HepG2 (cell line): ENCODE data around the gene S100A11. TPM values are rescaled to one million over a fixed set of nuclear protein-coding genes. Genes with fewer than 3 reads are reported as not detected.

Experiments used
- ATAC-seq: fragments of 200-7000 bp; cut with Tn5 transposase; 3 replicates; pipeline ENCODE4 v1.9.1; 2020; ENCODE audit warnings: mild to moderate bottlenecking, moderate library complexity
- BruUV-seq: library from RNA; stranded (reverse); fragments of 400-500 nt; replicated peaks from 2 replicates; lab custom pipeline; 2021; lab: Mats Ljungman, UMichigan
- CTCF ChIA-PET: fragments of 300-600 bp; formaldehyde crosslinking; extraction: SDS; loops from one replicate; lab custom pipeline; 2021; ENCODE audit warnings: low total read pairs, inconsistent platforms, low intra/inter-chr PET ratio; lab: Yijun Ruan, JAX
- POLR2A ChIA-PET: fragments of 350-600 bp; sonication (Branson Sonifier 250); formaldehyde crosslinking; loops from one replicate; lab custom pipeline; 2020; ENCODE audit warnings: antibody characterized with exemption, inconsistent platforms; lab: Yijun Ruan, JAX
- DNase-seq: peaks from one replicate; pipeline ENCODE4 v3.0.0-alpha.2; 2015; ENCODE audit warnings: low spot score
- FAIRE-seq: peaks from 3 replicates; lab custom pipeline; 2011; peaks lifted over from hg19 to GRCh38; lab: Jason Lieb, UNC
- H2AFZ ChIP-seq: one replicate; pipeline ENCODE4 v1.6.1; 2011; ENCODE audit warnings: low read length, inconsistent platforms
- H3K27ac ChIP-seq: fragments of 300-600 bp; 3 replicates; pipeline ENCODE4 v1.8.0; 2011; ENCODE audit warnings: mixed run types, mild to moderate bottlenecking, mixed read lengths, low read length, inconsistent platforms; ENCODE audit not compliant: insufficient read depth; ENCODE audit errors: extremely low read length
- H3K27me3 ChIP-seq, 2 experiments: fragments of 200-600 bp in 1 of 2; 2 replicates in 1 of 2; 3 replicates in 1 of 2; pipeline versions ENCODE4 v1.6.0 to v1.8.0; 2011; ENCODE audit warnings: low read length in 2 of 2, mild to moderate bottlenecking in 2 of 2, moderate library complexity in 2 of 2, inconsistent platforms in 1 of 2; ENCODE audit not compliant: insufficient read depth in 2 of 2, control insufficient read depth in 1 of 2
- H3K36me3 ChIP-seq, 2 experiments: fragments of 200-600 bp in 1 of 2; replicated peaks in 1 of 2; 2 replicates in 1 of 2; 3 replicates in 1 of 2; pipeline versions ENCODE4 v1.5.1 to v1.8.0; 2011; ENCODE audit warnings: low read length in 2 of 2, inconsistent platforms in 1 of 2; ENCODE audit not compliant: insufficient read depth in 2 of 2, control insufficient read depth in 1 of 2
- H3K4me1 ChIP-seq: 2 replicates; pipeline ENCODE4 v1.5.1; 2012; ENCODE audit warnings: low read length, inconsistent platforms; ENCODE audit not compliant: insufficient read depth
- H3K4me2 ChIP-seq: 2 replicates; pipeline ENCODE4 v1.6.0; 2011; ENCODE audit warnings: low read depth, low read length, inconsistent platforms
- H3K4me3 ChIP-seq, 3 experiments: fragments of 200-600 bp in 1 of 3; sonication (generic), shearing (Covaris generic) in 1 of 3; replicated peaks in 1 of 3; 2 replicates each; pipeline ENCODE4 v1.5.1; 2011 to 2016; ENCODE audit warnings: low read length in 3 of 3, inconsistent platforms in 2 of 3, low read depth in 2 of 3, mild to moderate bottlenecking in 2 of 3, control low read depth in 1 of 3, mixed read lengths in 1 of 3; ENCODE audit not compliant: insufficient read depth in 1 of 3
- H3K79me2 ChIP-seq: one replicate; pipeline ENCODE4 v1.6.1; 2011; ENCODE audit warnings: low read length, inconsistent platforms; ENCODE audit not compliant: insufficient read depth
- H3K9ac ChIP-seq: 2 replicates; pipeline ENCODE4 v1.6.0; 2011; ENCODE audit warnings: mild to moderate bottlenecking, low read depth, low read length, inconsistent platforms; ENCODE audit not compliant: insufficient read depth
- H3K9me3 ChIP-seq: 2 replicates; pipeline ENCODE4 v1.5.1; 2012; ENCODE audit warnings: mild to moderate bottlenecking, low read length
- H4K20me1 ChIP-seq: 2 replicates; pipeline ENCODE4 v1.6.0; 2011; ENCODE audit warnings: inconsistent platforms, mild to moderate bottlenecking, low read length, moderate library complexity; ENCODE audit not compliant: insufficient read depth
- AHDC1 ChIP-seq: sonication (generic); formaldehyde crosslinking; IDR thresholded peaks from 2 replicates; pipeline ENCODE4 v1.5.1; 2020; ENCODE audit warnings: mild to moderate bottlenecking, missing genetic modification reagents, borderline replicate concordance
- BCL3 ChIP-seq: sonication (generic); formaldehyde crosslinking; IDR thresholded peaks from 2 replicates; pipeline ENCODE4 v1.5.1; 2020; ENCODE audit warnings: mild to moderate bottlenecking, missing genetic modification reagents, moderate library complexity
- FOXO1 ChIP-seq: sonication (generic); formaldehyde crosslinking; IDR thresholded peaks from 2 replicates; pipeline ENCODE4 v1.4.0; 2020; ENCODE audit warnings: missing genetic modification reagents
- ONECUT2 ChIP-seq: sonication (generic); formaldehyde crosslinking; IDR thresholded peaks from 2 replicates; pipeline ENCODE4 v1.4.0; 2020; ENCODE audit warnings: missing genetic modification reagents
- SKIL ChIP-seq: sonication (generic); formaldehyde crosslinking; IDR thresholded peaks from 2 replicates; pipeline ENCODE4 v1.8.0; 2022; ENCODE audit warnings: missing genetic modification reagents, mild to moderate bottlenecking, moderate library complexity, borderline replicate concordance
- TCF12 ChIP-seq, 2 experiments: fragments of 450-650 bp in 1 of 2; sonication (generic) in 1 of 2; formaldehyde crosslinking in 1 of 2; IDR thresholded peaks; 2 replicates each; pipeline versions ENCODE4 v1.6.1 to v1.8.0; 2017 to 2022; ENCODE audit warnings: antibody characterized with exemption in 1 of 2, mild to moderate bottlenecking in 1 of 2, missing genetic modification reagents in 1 of 2, moderate library complexity in 1 of 2
- ZFY ChIP-seq: sonication (generic); formaldehyde crosslinking; IDR thresholded peaks from 2 replicates; pipeline ENCODE4 v1.4.0; 2020; ENCODE audit warnings: missing genetic modification reagents
- ZHX1 ChIP-seq: sonication (generic); formaldehyde crosslinking; IDR thresholded peaks from 2 replicates; pipeline ENCODE4 v1.8.1; 2022; ENCODE audit warnings: low read depth, mild to moderate bottlenecking, missing genetic modification reagents
- ZNF652 ChIP-seq: IDR thresholded peaks from 2 replicates; pipeline ENCODE4 v1.6.1; 2016; ENCODE audit warnings: low read depth, borderline replicate concordance
- ZNF720 ChIP-seq: sonication (generic); formaldehyde crosslinking; IDR thresholded peaks from 2 replicates; pipeline ENCODE4 v1.4.0; 2020; ENCODE audit warnings: missing genetic modification reagents
- WGBS: methylation state at CpG from one replicate; pipeline ENCODE4 v1.1.6; 2017; ENCODE audit warnings: low lambda C conversion rate; 5-methylcytosine and 5-hydroxymethylcytosine counted together
- in situ Hi-C: cut with HindIII; loops from 2 replicates; pipeline ENCODE4 v1.10.0; 2017; ENCODE audit warnings: low pct_unique_long_range_greater_than_20kb; ENCODE audit not compliant: extremely low pct_ligation_motif_present
- intact Hi-C: fragments of 100-400 bp; cut with micrococcal nuclease; formaldehyde crosslinking; loops from one replicate; pipeline ENCODE4 v1.10.0; 2022; ENCODE audit not compliant: unreplicated experiment
- polyA plus RNA-seq, 8 experiments: library from polyadenylated mRNA; depleted of rRNA in 3 of 8; stranded (reverse) in 7 of 8; unstranded in 1 of 8; fragments of >200 nt; fragmentation: Illumina TruSeq in 4 of 8; extraction: Trizol in 4 of 8; gene quantifications; 2 replicates each; pipeline versions ENCODE4 v1.2.1 to v1.2.3, GENCODE V29; 2011 to 2016; ENCODE audit warnings: low read depth in 4 of 8, missing spikeins in 1 of 8, mixed read lengths in 1 of 8; ENCODE audit not compliant: insufficient read depth in 1 of 8
- total RNA-seq, 5 experiments: library from RNA; depleted of rRNA; stranded (reverse); fragments of >200 nt; fragmentation: Illumina TruSeq; extraction: Trizol; gene quantifications; 2 replicates each; pipeline ENCODE4 v1.2.3, GENCODE V29; 2016; ENCODE audit warnings: low read depth in 1 of 5

The S100A11 gene
- total and polyA plus RNA-seq, 2 of the 13 experiments (the other 11 are each of a cell fraction or from before 2014, with no cell fraction given) = 6.6 to 34.4 TPM

GRCh38 chr1:151995774-151996173 is 41.0 kb downstream of the S100A11 start:
- intact Hi-C loops (loop anchor here (1.0 kb wide), 1 partner anchor 27 kb away; no protein-coding TSS in a partner anchor), in situ Hi-C loops (loop anchor here (5.0 kb wide), 2 partner anchors 33 to 63 kb away; no protein-coding TSS in a partner anchor)
- Histone ChIP-seq H3K27me3 (no peaks in the 10 kb centered on the region; a peak in 1 of 5 replicates), H3K79me2 (peaks cover 24% of the 10 kb centered on the region), H3K36me3 (no peaks in the 10 kb centered on the region), H4K20me1 (peaks cover 15% of the 10 kb centered on the region), H3K4me3 (no peak overlapping the region), H2AFZ (no peak overlapping the region), H3K9me3 (no peaks in the 10 kb centered on the region), H3K27ac (no peak overlapping the region), H3K4me2 (no peak overlapping the region), H3K4me1 (peaks cover 38% of the 10 kb centered on the region), H3K9ac (no peak overlapping the region)
- ChIA-PET POLR2A (interaction anchor here (1.1 to 1.9 kb wide), 2 partner anchors 20 to 28 kb away, joined by 4 to 6 read pairs; no protein-coding TSS in a partner anchor), CTCF (interaction anchor here (2.3 to 4.5 kb wide), 2 partner anchors 27 to 62 kb away, joined by 9 to 59 read pairs; no protein-coding TSS in a partner anchor)
- BruUV-seq = no TSS peak
- FAIRE-seq = no peak
- WGBS = 19% methylated on average over 2 of the region's 2 CpGs
- DNase-seq = no peak
- no peak for ATAC-seq
- TF ChIP-seq ZHX1 (CRISPR knock-in tag) (no peak), ONECUT2 (CRISPR knock-in tag) (no peak), SKIL (no peak), ZNF652 (CRISPR knock-in tag) (no peak), TCF12 (IDR thresholded peaks at IDR 0.05) (no peak), TCF12 (CRISPR knock-in tag; IDR thresholded peaks at IDR 0.05) (no peak), ZNF720 (CRISPR knock-in tag) (no peak), ZFY (CRISPR knock-in tag) (no peak), AHDC1 (CRISPR knock-in tag) (no peak), BCL3 (CRISPR knock-in tag) (no peak), FOXO1 (CRISPR knock-in tag) (no peak)
